Left ventricle myocardium inferior (tissue), 1 donor: ENCODE results near the gene SKIC8. TPM values are rescaled to one million over a fixed set of nuclear protein-coding genes. Genes with fewer than 3 reads are reported as not detected.

Experiments
- DNase-seq: peaks from one replicate; pipeline ENCODE4 v3.0.0-alpha.2; 2020
- H3K27ac ChIP-seq: fragments of 200-600 bp; replicated peaks from 2 replicates; pipeline ENCODE4 v1.8.0; 2021
- H3K27me3 ChIP-seq: fragments of 200-600 bp; 2 replicates; pipeline ENCODE4 v1.8.0; 2021; ENCODE audit warnings: low read depth
- H3K36me3 ChIP-seq: fragments of 200-600 bp; 2 replicates; pipeline ENCODE4 v1.8.0; 2021
- H3K4me1 ChIP-seq: fragments of 200-600 bp; 2 replicates; pipeline ENCODE4 v1.8.0; 2021
- H3K4me3 ChIP-seq: fragments of 200-600 bp; 2 replicates; pipeline ENCODE4 v1.8.0; 2021; ENCODE audit warnings: mild to moderate bottlenecking, moderate library complexity
- H3K9me3 ChIP-seq: fragments of 200-600 bp; replicated peaks from 2 replicates; pipeline ENCODE4 v1.8.0; 2021
- CTCF ChIP-seq: fragments of 200-600 bp; IDR thresholded peaks from 2 replicates; pipeline ENCODE4 v1.8.0; 2021; ENCODE audit warnings: antibody characterized with exemption, mild to moderate bottlenecking, borderline replicate concordance
- intact Hi-C: fragments of 100-400 bp; cut with micrococcal nuclease; formaldehyde crosslinking; loops from one replicate; pipeline ENCODE4 v1.11.0; 2022
- total RNA-seq: library from RNA; stranded (reverse); fragmentation: NEBNext Ultra II Directional; extraction: Animal tissue kit (Norgen Biotek cat#: 25700); gene quantifications from one replicate; pipeline ENCODE4 v1.2.1, GENCODE V29; 2021
- donor health status: DM: no; HTN: yes; CAD: no; lungs with severe emphysema.

The SKIC8 gene
- total RNA-seq, 1 donor from 2014 or later = 24.6 TPM

GRCh38 chr15:78263351-78263781, 36.0 kb downstream of the SKIC8 start:
- H3K36me3 ChIP-seq = no peaks in the 10 kb centered on the region
- peaks cover 33% of the 10 kb centered on the region for H3K4me1 ChIP-seq
- TF ChIP-seq CTCF = no peak
- no peak overlapping the region for H3K4me3 ChIP-seq
- H3K27ac ChIP-seq = no peak overlapping the region
- DNase-seq = no peak
- intact Hi-C loops = no loop called here
- H3K27me3 ChIP-seq = no peaks in the 10 kb centered on the region
- no peaks in the 10 kb centered on the region for H3K9me3 ChIP-seq

- H3K9me3 ChIP-seq = no peaks in the 10 kb centered on the region
- TF ChIP-seq CTCF = no peak
- peaks cover 14% of the 10 kb centered on the region for H3K4me1 ChIP-seq
- intact Hi-C loops = no loop called here
- H3K27me3 ChIP-seq = no peaks in the 10 kb centered on the region
- no peaks in the 10 kb centered on the region for H3K36me3 ChIP-seq
- H3K4me3 ChIP-seq = no peak overlapping the region
- no peak for DNase-seq
- no peak overlapping the region for H3K27ac ChIP-seq
Observed at GRCh38 chr15:78261062-78261461, 38.3 kb downstream of the SKIC8 start.

- Histone ChIP-seq H3K36me3 (no peaks in the 10 kb centered on the region), H3K27me3 (no peaks in the 10 kb centered on the region), H3K9me3 (no peaks in the 10 kb centered on the region), H3K4me3 (no peak overlapping the region), H3K4me1 (peaks cover 14% of the 10 kb centered on the region), H3K27ac (no peak overlapping the region)
- intact Hi-C loops = no loop called here
- no peak for DNase-seq
- TF ChIP-seq CTCF = no peak
Observed at GRCh38 chr15:78260489-78260888, 38.9 kb downstream of the SKIC8 start.

GRCh38 chr15:78259232-78259631, 40.2 kb downstream of the SKIC8 start:
- Histone ChIP-seq H3K36me3 (no peaks in the 10 kb centered on the region), H3K9me3 (no peaks in the 10 kb centered on the region), H3K27me3 (no peaks in the 10 kb centered on the region), H3K4me3 (no peak overlapping the region), H3K4me1 (peaks cover 4% of the 10 kb centered on the region), H3K27ac (no peak overlapping the region)
- intact Hi-C loops = no loop called here
- no peak for DNase-seq
- no peak for TF ChIP-seq CTCF

- intact Hi-C loops = no loop called here
- Histone ChIP-seq H3K27me3 (no peaks in the 10 kb centered on the region), H3K27ac (no peak overlapping the region), H3K4me3 (no peak overlapping the region), H3K4me1 (no peaks in the 10 kb centered on the region), H3K9me3 (no peaks in the 10 kb centered on the region), H3K36me3 (no peaks in the 10 kb centered on the region)
- TF ChIP-seq CTCF = no peak
- no peak for DNase-seq
Observed at GRCh38 chr15:78257681-78258080, 41.7 kb downstream of the SKIC8 start.

- no peak overlapping the region for H3K4me3 ChIP-seq
- TF ChIP-seq CTCF = no peak
- no peak for DNase-seq
- H3K36me3 ChIP-seq = no peaks in the 10 kb centered on the region
- no peaks in the 10 kb centered on the region for H3K27me3 ChIP-seq
- intact Hi-C loops = no loop called here
- no peak overlapping the region for H3K27ac ChIP-seq
- no peaks in the 10 kb centered on the region for H3K4me1 ChIP-seq
- H3K9me3 ChIP-seq = no peaks in the 10 kb centered on the region
Observed at GRCh38 chr15:78256044-78256437, 43.4 kb downstream of the SKIC8 start.
